Left ventricle myocardium inferior (tissue), 1 donor: ENCODE data around the gene PATE2. TPM values are rescaled to one million over a fixed set of nuclear protein-coding genes. Genes with fewer than 3 reads are reported as not detected.

Experiments used
- DNase-seq: peaks from one replicate; pipeline ENCODE4 v3.0.0-alpha.2; 2020
- H3K27ac ChIP-seq: fragments of 200-600 bp; replicated peaks from 2 replicates; pipeline ENCODE4 v1.8.0; 2021
- H3K27me3 ChIP-seq: fragments of 200-600 bp; 2 replicates; pipeline ENCODE4 v1.8.0; 2021; ENCODE audit warnings: low read depth
- H3K36me3 ChIP-seq: fragments of 200-600 bp; 2 replicates; pipeline ENCODE4 v1.8.0; 2021
- H3K4me1 ChIP-seq: fragments of 200-600 bp; 2 replicates; pipeline ENCODE4 v1.8.0; 2021
- H3K4me3 ChIP-seq: fragments of 200-600 bp; 2 replicates; pipeline ENCODE4 v1.8.0; 2021; ENCODE audit warnings: mild to moderate bottlenecking, moderate library complexity
- H3K9me3 ChIP-seq: fragments of 200-600 bp; replicated peaks from 2 replicates; pipeline ENCODE4 v1.8.0; 2021
- CTCF ChIP-seq: fragments of 200-600 bp; IDR thresholded peaks from 2 replicates; pipeline ENCODE4 v1.8.0; 2021; ENCODE audit warnings: antibody characterized with exemption, mild to moderate bottlenecking, borderline replicate concordance
- intact Hi-C: fragments of 100-400 bp; cut with micrococcal nuclease; formaldehyde crosslinking; loops from one replicate; pipeline ENCODE4 v1.11.0; 2022
- total RNA-seq: library from RNA; stranded (reverse); fragmentation: NEBNext Ultra II Directional; extraction: Animal tissue kit (Norgen Biotek cat#: 25700); gene quantifications from one replicate; pipeline ENCODE4 v1.2.1, GENCODE V29; 2021
- donor health status: DM: no; HTN: yes; CAD: no; lungs with severe emphysema.

The PATE2 gene
- total RNA-seq, 1 donor from 2014 or later: not detected

DNA sequence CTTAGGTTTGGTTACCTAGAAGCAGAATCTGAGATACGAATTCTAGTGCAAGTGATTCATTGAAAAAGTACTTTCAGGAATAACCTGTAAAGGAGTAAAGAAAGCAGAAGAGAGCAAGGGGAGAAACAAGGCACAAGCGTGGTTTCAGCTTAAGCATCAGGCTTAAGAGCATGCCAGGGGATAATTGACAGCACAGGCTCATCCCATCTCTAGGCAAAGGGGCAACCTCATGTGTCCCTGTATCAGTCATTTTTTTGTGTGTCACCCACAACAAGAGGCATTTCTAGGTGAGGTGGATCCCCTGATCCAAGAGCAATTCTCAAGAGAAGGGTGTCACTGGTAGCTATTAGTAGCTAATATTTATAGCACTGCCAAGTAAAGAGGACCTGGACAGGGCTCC lies 8.0 kb downstream of the PATE2 start:
- no peak overlapping the region for H3K4me3 ChIP-seq
- intact Hi-C loops: no loop called here
- TF ChIP-seq CTCF: no peak
- H3K27ac ChIP-seq: no peak overlapping the region
- H3K9me3 ChIP-seq: no peaks in the 10 kb centered on the region
- peaks cover 4% of the 10 kb centered on the region for H3K4me1 ChIP-seq
- no peaks in the 10 kb centered on the region for H3K36me3 ChIP-seq
- no peak for DNase-seq
- no peaks in the 10 kb centered on the region for H3K27me3 ChIP-seq

- TF ChIP-seq CTCF: no peak
- no peaks in the 10 kb centered on the region for H3K36me3 ChIP-seq
- intact Hi-C loops: no loop called here
- H3K27me3 ChIP-seq: no peaks in the 10 kb centered on the region
- no peaks in the 10 kb centered on the region for H3K9me3 ChIP-seq
- H3K27ac ChIP-seq: no peak overlapping the region
- DNase-seq: no peak
- peaks cover 4% of the 10 kb centered on the region for H3K4me1 ChIP-seq
- H3K4me3 ChIP-seq: no peak overlapping the region
Measured at GRCh38 chr11:125768336-125769046, 10.1 kb downstream of the PATE2 start.

DNA sequence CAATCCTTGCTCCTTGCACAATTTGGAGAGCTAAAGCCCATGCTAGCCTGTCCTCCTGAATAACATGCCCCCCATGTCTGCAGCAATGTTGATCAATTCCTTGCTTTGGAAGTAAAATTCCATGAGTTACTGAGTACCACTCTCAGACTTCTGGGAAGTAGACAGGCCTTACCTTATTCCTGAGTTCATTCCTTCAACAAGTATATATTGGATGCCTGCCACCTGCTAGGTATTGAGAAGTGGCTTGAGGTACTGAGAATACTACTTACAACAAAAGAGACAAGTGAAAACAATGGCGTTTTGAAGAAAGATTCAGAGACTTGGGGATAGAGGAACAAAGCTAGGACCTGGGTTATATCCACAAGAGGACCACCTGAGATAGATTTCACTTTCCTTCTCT lies 12.4 kb downstream of the PATE2 start:
- no peak for TF ChIP-seq CTCF
- no peak for DNase-seq
- H3K4me1 ChIP-seq: no peaks in the 10 kb centered on the region
- H3K4me3 ChIP-seq: no peak overlapping the region
- no peaks in the 10 kb centered on the region for H3K36me3 ChIP-seq
- H3K9me3 ChIP-seq: no peaks in the 10 kb centered on the region
- no peak overlapping the region for H3K27ac ChIP-seq
- no peaks in the 10 kb centered on the region for H3K27me3 ChIP-seq
- intact Hi-C loops: no loop called here

GRCh38 chr11:125763483-125763882 lies 15.1 kb downstream of the PATE2 start:
- H3K9me3 ChIP-seq: peaks cover 11% of the 10 kb centered on the region
- H3K36me3 ChIP-seq: no peaks in the 10 kb centered on the region
- no peak overlapping the region for H3K27ac ChIP-seq
- no peaks in the 10 kb centered on the region for H3K4me1 ChIP-seq
- H3K27me3 ChIP-seq: no peaks in the 10 kb centered on the region
- no peak for DNase-seq
- no peak for TF ChIP-seq CTCF
- no peak overlapping the region for H3K4me3 ChIP-seq
- intact Hi-C loops: no loop called here

GRCh38 chr11:125762445-125762844 lies 16.2 kb downstream of the PATE2 start:
- no peaks in the 10 kb centered on the region for H3K27me3 ChIP-seq
- no peak overlapping the region for H3K4me3 ChIP-seq
- H3K27ac ChIP-seq: no peak overlapping the region
- no peaks in the 10 kb centered on the region for H3K36me3 ChIP-seq
- H3K9me3 ChIP-seq: peaks cover 21% of the 10 kb centered on the region
- DNase-seq: no peak
- H3K4me1 ChIP-seq: no peaks in the 10 kb centered on the region
- TF ChIP-seq CTCF: no peak
- intact Hi-C loops: no loop called here
